A549 (cell line): ENCODE measurements around the gene KRTAP4-3.

Experiments used
- CEBPB ChIP-seq, 2 experiments: fragments of >200 bp in 1 of 2; sonication (Bioruptor Twin) in 1 of 2; formaldehyde crosslinking in 1 of 2; IDR thresholded peaks; 2 replicates each; pipeline ENCODE4 v1.6.1; 2012 to 2016
- CTCF ChIP-seq: fragments of >200 bp; sonication (Bioruptor Twin); formaldehyde crosslinking; IDR thresholded peaks from 3 replicates; pipeline ENCODE4 v1.5.1; 2016
- ESRRA ChIP-seq: fragments of 150-350 bp; IDR thresholded peaks from 2 replicates; pipeline ENCODE4 v1.6.1; 2014; ENCODE audit warnings: mild to moderate bottlenecking, low read length, borderline replicate concordance
- FOSL2 ChIP-seq, 2 experiments: fragments of 450-650 bp in 1 of 2; fragments of >200 bp in 1 of 2; sonication (Bioruptor Twin) in 1 of 2; formaldehyde crosslinking; IDR thresholded peaks; 2 replicates each; pipeline versions ENCODE4 v1.5.0 to v1.6.1; 2016 to 2020; ENCODE audit warnings: mild to moderate bottlenecking in 1 of 2, moderate library complexity in 1 of 2
- HEYL ChIP-seq: fragments of 250-450 bp; sonication (Bioruptor Pico); IDR thresholded peaks from 2 replicates; pipeline ENCODE4 v1.8.0; 2021; ENCODE audit warnings: mild to moderate bottlenecking, moderate library complexity
- JUNB ChIP-seq: fragments of >200 bp; sonication (Bioruptor Twin); formaldehyde crosslinking; IDR thresholded peaks from 2 replicates; pipeline ENCODE4 v1.6.1; 2016
- KDM1A ChIP-seq: fragments of 200-600 bp; sonication (generic); IDR thresholded peaks from 2 replicates; pipeline ENCODE4 v1.6.1; 2016; ENCODE audit warnings: low read depth, mild to moderate bottlenecking
- KDM5A ChIP-seq: fragments of 200-600 bp; sonication (generic); IDR thresholded peaks from 2 replicates; pipeline ENCODE4 v1.6.1; 2016; ENCODE audit warnings: antibody characterized with exemption, mild to moderate bottlenecking
- MAZ ChIP-seq: fragments of 150-350 bp; IDR thresholded peaks from 2 replicates; pipeline ENCODE4 v1.6.1; 2014; ENCODE audit warnings: antibody characterized with exemption, low read depth, low read length, borderline replicate concordance
- NFE2L2 ChIP-seq: fragments of 150-350 bp; conservative IDR thresholded peaks from 2 replicates; pipeline ENCODE4 v1.6.1; 2014; ENCODE audit warnings: low read length
- POLR2A ChIP-seq: IDR thresholded peaks from 2 replicates; pipeline ENCODE4 v1.6.1; 2012; ENCODE audit warnings: mild to moderate bottlenecking, low read length
- REST ChIP-seq: fragments of 200-600 bp; sonication (generic); IDR thresholded peaks from 2 replicates; pipeline ENCODE4 v1.6.1; 2016; ENCODE audit warnings: antibody characterized with exemption, mild to moderate bottlenecking, moderate library complexity
- TF ChIP-seq, protein P1 (sequence below): fragments of 450-650 bp; IDR thresholded peaks from 2 replicates; pipeline ENCODE4 v1.6.1; 2014; ENCODE audit warnings: antibody characterized with exemption
- TF ChIP-seq, protein P2 (sequence below): IDR thresholded peaks from 2 replicates; pipeline ENCODE4 v1.6.1; 2012

DNA sequence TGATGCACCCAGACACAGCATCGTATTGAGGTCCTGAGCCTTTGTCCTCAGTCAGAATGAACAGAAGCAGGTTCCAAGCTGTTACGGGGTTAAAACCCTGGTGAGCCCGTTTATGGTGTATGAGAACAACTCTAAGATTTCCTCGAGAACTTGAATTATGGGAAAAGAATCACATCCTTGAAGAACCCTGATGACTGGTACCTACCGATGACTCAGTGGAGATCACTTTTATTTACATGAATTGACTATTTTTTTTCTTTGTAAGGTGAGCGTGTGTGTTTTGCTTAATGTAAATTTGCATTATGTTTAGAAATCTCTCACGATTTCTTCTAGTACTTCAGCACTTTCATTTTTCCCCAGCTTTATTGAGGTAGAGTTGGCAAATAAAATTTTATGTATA is 4.2 kb downstream of the KRTAP4-3 start:
- TF ChIP-seq FOSL2 (IDR thresholded peaks at IDR 0.05): no peak
- no peak for TF ChIP-seq FOSL2 (CRISPR knock-in tag; IDR thresholded peaks at IDR 0.05)
- no peak for TF ChIP-seq CEBPB (IDR thresholded peaks at IDR 0.05)
- TF ChIP-seq CTCF: no peak
- no peak for TF ChIP-seq KDM5A
- no peak for TF ChIP-seq KDM1A
- no peak for TF ChIP-seq POLR2A
- TF ChIP-seq HEYL (CRISPR knock-in tag): no peak
- TF ChIP-seq REST: no peak
- no peak for TF ChIP-seq ESRRA
- no peak for TF ChIP-seq MAZ
- TF ChIP-seq JUNB: no peak
- TF ChIP-seq, protein P1, sequence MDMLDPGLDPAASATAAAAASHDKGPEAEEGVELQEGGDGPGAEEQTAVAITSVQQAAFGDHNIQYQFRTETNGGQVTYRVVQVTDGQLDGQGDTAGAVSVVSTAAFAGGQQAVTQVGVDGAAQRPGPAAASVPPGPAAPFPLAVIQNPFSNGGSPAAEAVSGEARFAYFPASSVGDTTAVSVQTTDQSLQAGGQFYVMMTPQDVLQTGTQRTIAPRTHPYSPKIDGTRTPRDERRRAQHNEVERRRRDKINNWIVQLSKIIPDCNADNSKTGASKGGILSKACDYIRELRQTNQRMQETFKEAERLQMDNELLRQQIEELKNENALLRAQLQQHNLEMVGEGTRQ: no peak
- TF ChIP-seq NFE2L2: no peak
- TF ChIP-seq, protein P2, sequence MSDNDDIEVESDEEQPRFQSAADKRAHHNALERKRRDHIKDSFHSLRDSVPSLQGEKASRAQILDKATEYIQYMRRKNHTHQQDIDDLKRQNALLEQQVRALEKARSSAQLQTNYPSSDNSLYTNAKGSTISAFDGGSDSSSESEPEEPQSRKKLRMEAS: no peak
